Spleen (tissue), 11 donors: ENCODE data around the gene EYS. TPM values are rescaled to one million over a fixed set of nuclear protein-coding genes. Genes with fewer than 3 reads are reported as not detected.

Experiments
- DNase-seq: peaks from one replicate; pipeline ENCODE4 v3.0.0-alpha.2; 2020
- H3K27ac ChIP-seq, 8 donors: fragments of 200-600 bp; sonication (generic) in 7 of 8; 1 replicate in 4 of 8; 2 replicates in 4 of 8; pipeline versions ENCODE4 v1.5.0 to v1.8.0; 2016 to 2021; ENCODE audit warnings: inconsistent platforms in 4 of 8, mild to moderate bottlenecking in 4 of 8, moderate library complexity in 1 of 8
- H3K27me3 ChIP-seq, 7 donors: fragments of 200-600 bp; sonication (generic) in 6 of 7; replicated peaks in 1 of 7; 1 replicate in 4 of 7; 2 replicates in 3 of 7; pipeline versions ENCODE4 v1.5.0 to v1.8.0; 2016 to 2021; ENCODE audit warnings: inconsistent platforms in 3 of 7, mild to moderate bottlenecking in 1 of 7
- H3K36me3 ChIP-seq, 6 donors: fragments of 200-600 bp; sonication (generic) in 5 of 6; 1 replicate in 4 of 6; 2 replicates in 2 of 6; pipeline versions ENCODE4 v1.5.0 to v1.8.0; 2016 to 2021; ENCODE audit warnings: inconsistent platforms in 2 of 6
- H3K4me1 ChIP-seq, 6 donors: fragments of 200-600 bp; sonication (generic) in 5 of 6; 1 replicate in 3 of 6; 2 replicates in 3 of 6; pipeline versions ENCODE4 v1.5.0 to v1.8.0; 2016 to 2021; ENCODE audit warnings: inconsistent platforms in 3 of 6
- H3K4me3 ChIP-seq, 8 donors: fragments of 200-600 bp; sonication (generic) in 7 of 8; 1 replicate in 4 of 8; 2 replicates in 4 of 8; pipeline versions ENCODE4 v1.5.0 to v1.8.0; 2016 to 2021; ENCODE audit warnings: inconsistent platforms in 4 of 8, mild to moderate bottlenecking in 4 of 8, moderate library complexity in 2 of 8
- H3K9me3 ChIP-seq, 8 donors: fragments of 200-600 bp; sonication (generic) in 7 of 8; 1 replicate in 4 of 8; 2 replicates in 4 of 8; pipeline versions ENCODE4 v1.5.0 to v1.8.0; 2016 to 2021; ENCODE audit warnings: inconsistent platforms in 4 of 8
- CTCF ChIP-seq, 11 experiments: fragments of 200-600 bp in 7 of 11; fragments of 450-650 bp in 4 of 11; sonication (generic) in 4 of 11; IDR thresholded peaks in 8 of 11; conservative IDR thresholded peaks in 3 of 11; 1 replicate in 7 of 11; 2 replicates in 4 of 11; pipeline versions ENCODE4 v1.4.0 to v1.8.0; 2016 to 2021; ENCODE audit warnings: antibody characterized with exemption in 11 of 11, inconsistent platforms in 4 of 11, mild to moderate bottlenecking in 1 of 11
- POLR2A ChIP-seq, 3 donors: fragments of 450-650 bp; IDR thresholded peaks; one replicate each; pipeline ENCODE4 v1.5.1; 2017; ENCODE audit warnings: antibody characterized with exemption in 3 of 3, mild to moderate bottlenecking in 1 of 3
- POLR2AphosphoS5 ChIP-seq, 3 donors: sonication (generic); formaldehyde crosslinking; IDR thresholded peaks; one replicate each; pipeline ENCODE4 v1.5.1; 2017; ENCODE audit warnings: antibody characterized with exemption in 3 of 3
- WGBS, 5 donors: extraction: QIAGEN DNeasy Blood & Tissue Kit in 3 of 5; methylation state at CpG; one replicate each; pipeline versions ENCODE4 v1.1.5 to v1.1.7; 2013 to 2018; 5-methylcytosine and 5-hydroxymethylcytosine counted together
- intact Hi-C: fragments of 100-400 bp; cut with DNase I; formaldehyde crosslinking; loops from one replicate; pipeline ENCODE4 v1.15.0; 2023; ENCODE audit warnings: low total_unique reads
- polyA plus RNA-seq, 3 donors: library from polyadenylated mRNA; stranded (reverse); fragments of 200-250 nt; gene quantifications; one replicate each; pipeline ENCODE4 v1.2.1, GENCODE V29; 2013
- total RNA-seq, 7 donors: library from RNA; depleted of rRNA in 3 of 7; stranded (reverse); fragments of >200 nt in 3 of 7; fragmentation: NEBNext Ultra II Directional in 4 of 7; extraction: Animal tissue kit (Norgen Biotek cat#: 25700) in 4 of 7; gene quantifications; one replicate each; pipeline versions ENCODE4 v1.1.0 to v1.2.1, GENCODE V29; 2016 to 2021
- donor health status: healthy with polysubstance abuse.
- donor health status: DM: no; HTN: no; CAD: no; lungs with moderate emphysema.
- donor health status: DM: no; HTN: no; CAD: no.
- donor health status: Bipolar disorder and iron deficiency.
- donor health status: healthy.
- donor health status: DM: no; HTN: no; CAD: no.
- donor health status: DM: yes; HTN: yes; CAD: no.

Gene EYS
- total and polyA plus RNA-seq, 10 donors: under 0.01 to 0.72 (median 0.28) TPM; not detected in 5

DNA sequence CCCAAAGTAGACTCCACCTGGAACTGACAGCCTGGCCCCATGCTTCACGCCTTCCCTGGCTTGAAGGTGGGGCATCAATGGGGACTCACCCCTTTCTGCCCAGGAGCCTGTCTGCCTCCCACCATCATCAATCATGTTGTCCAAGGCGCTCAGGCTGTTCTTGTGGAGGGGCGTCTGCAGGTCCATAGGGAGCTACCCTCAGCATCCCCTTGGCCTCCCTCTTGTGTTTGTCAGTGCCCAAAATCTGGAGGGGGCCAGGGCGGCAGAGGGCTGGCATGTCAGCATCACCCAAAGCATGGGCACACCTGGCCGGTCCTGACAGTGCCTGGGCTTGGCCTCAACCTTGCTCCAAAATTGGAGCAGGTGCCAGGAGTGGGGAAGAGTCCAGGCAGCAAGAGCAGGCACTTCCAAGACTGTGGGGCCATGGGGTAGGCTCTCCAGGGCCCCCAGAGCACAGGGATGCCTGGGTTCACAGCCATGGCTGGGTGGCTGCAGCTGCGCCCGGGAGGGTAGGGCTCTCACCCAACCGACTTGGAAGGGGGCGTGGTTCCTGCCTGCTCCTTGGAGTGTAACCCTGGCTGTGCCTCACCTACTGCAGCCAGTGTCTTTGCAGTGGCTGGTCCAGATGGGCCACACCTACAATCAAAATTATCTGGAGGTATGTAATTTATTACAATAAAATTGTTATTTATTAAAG, 903.4 kb downstream of the EYS start:
- Histone ChIP-seq H3K27me3 (no peaks in the 10 kb centered on the region), H3K36me3 (no peaks in the 10 kb centered on the region), H3K27ac (no peak overlapping the region), H3K9me3 (peaks cover 0 to 7% (median 0%) of the 10 kb centered on the region in 8 donors), H3K4me1 (no peaks in the 10 kb centered on the region), H3K4me3 (no peak overlapping the region)
- intact Hi-C loops: no loop called here
- WGBS, 5 donors: 76 to 94% (median 83%) methylated on average over 7 to 9 of the region's 9 CpGs
- peak; percentile 66 for DNase-seq
- TF ChIP-seq POLR2AphosphoS5 (IDR thresholded peaks at IDR 0.05) (no peak), POLR2A (IDR thresholded peaks at IDR 0.05) (no peak), CTCF (IDR thresholded peaks at IDR 0.05 in 8 of 11, conservative IDR thresholded peaks at IDR 0.05 in 3 of 11) (no peak)

DNA sequence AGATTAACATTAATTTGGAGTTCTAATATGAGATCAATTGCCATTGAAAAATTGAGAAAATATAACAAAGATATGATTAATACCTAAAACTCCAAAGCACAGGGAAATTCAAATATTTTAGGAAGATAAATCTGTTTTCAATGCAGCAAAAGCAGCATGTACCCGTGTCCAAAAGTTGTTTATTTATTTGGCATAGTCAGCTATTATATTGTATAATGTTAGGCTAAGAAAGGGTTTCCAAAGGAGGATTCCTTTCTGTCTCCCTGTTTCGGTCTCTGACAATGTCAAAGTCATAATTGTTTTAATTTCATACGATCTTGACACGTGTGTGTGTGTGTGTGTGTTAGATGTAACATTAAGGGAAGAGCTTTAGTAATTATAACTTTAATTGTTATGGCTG, 914.5 kb downstream of the EYS start:
- TF ChIP-seq CTCF (IDR thresholded peaks at IDR 0.05 in 8 of 11, conservative IDR thresholded peaks at IDR 0.05 in 3 of 11) (no peak), POLR2A (IDR thresholded peaks at IDR 0.05) (no peak), POLR2AphosphoS5 (IDR thresholded peaks at IDR 0.05) (no peak)
- Histone ChIP-seq H3K4me3 (no peak overlapping the region), H3K9me3 (no peaks in the 10 kb centered on the region), H3K36me3 (no peaks in the 10 kb centered on the region), H3K4me1 (no peaks in the 10 kb centered on the region), H3K27ac (no peak overlapping the region), H3K27me3 (no peaks in the 10 kb centered on the region)
- DNase-seq: no peak
- intact Hi-C loops: no loop called here
- 69 to 89% (median 73%) methylated on average over 4 of the region's 4 CpGs for WGBS, 5 donors

- no peak for DNase-seq
- WGBS, 5 donors: 22 to 38% (median 30%) methylated on average over 3 of the region's 3 CpGs
Observed at GRCh38 chr6:64789476-64789875, 917.5 kb downstream of the EYS start.

GRCh38 chr6:64786736-64787135, 920.3 kb downstream of the EYS start:
- DNase-seq: no peak
- TF ChIP-seq POLR2AphosphoS5 (IDR thresholded peaks at IDR 0.05) (no peak), POLR2A (IDR thresholded peaks at IDR 0.05) (no peak), CTCF (IDR thresholded peaks at IDR 0.05 in 8 of 11, conservative IDR thresholded peaks at IDR 0.05 in 3 of 11) (no peak)
- H3K27me3 ChIP-seq: no peaks in the 10 kb centered on the region
- H3K4me3 ChIP-seq: no peak overlapping the region
- H3K27ac ChIP-seq: no peak overlapping the region
- H3K4me1 ChIP-seq: no peaks in the 10 kb centered on the region
- H3K9me3 ChIP-seq: no peaks in the 10 kb centered on the region
- 37 to 96% (median 63%) methylated on average over 2 of the region's 2 CpGs for WGBS, 5 donors
- intact Hi-C loops: no loop called here
- H3K36me3 ChIP-seq: no peaks in the 10 kb centered on the region

More at GRCh38 chr6:64789476-64789875, 917.5 kb downstream of the EYS start:
- Histone ChIP-seq H3K4me1 (no peaks in the 10 kb centered on the region), H3K9me3 (no peaks in the 10 kb centered on the region), H3K27me3 (no peaks in the 10 kb centered on the region), H3K4me3 (no peak overlapping the region), H3K36me3 (no peaks in the 10 kb centered on the region), H3K27ac (no peak overlapping the region)
- TF ChIP-seq POLR2AphosphoS5 (IDR thresholded peaks at IDR 0.05): no peak
- intact Hi-C loops: no loop called here
